ENCODE data around the gene NHSL1.
"Not testable (repeated sequence)": the region's sequence is repeated elsewhere in the genome, so short reads cannot be mapped to it uniquely, and the experiment has no call there.

NHSL1 gene

GRCh38 chr6:138454981-138455706 lies 44.1 kb downstream of the NHSL1 start:
- DNase-seq: no peak

GRCh38 chr6:138451043-138451442 lies 48.3 kb downstream of the NHSL1 start:
- no peak for DNase-seq

DNA sequence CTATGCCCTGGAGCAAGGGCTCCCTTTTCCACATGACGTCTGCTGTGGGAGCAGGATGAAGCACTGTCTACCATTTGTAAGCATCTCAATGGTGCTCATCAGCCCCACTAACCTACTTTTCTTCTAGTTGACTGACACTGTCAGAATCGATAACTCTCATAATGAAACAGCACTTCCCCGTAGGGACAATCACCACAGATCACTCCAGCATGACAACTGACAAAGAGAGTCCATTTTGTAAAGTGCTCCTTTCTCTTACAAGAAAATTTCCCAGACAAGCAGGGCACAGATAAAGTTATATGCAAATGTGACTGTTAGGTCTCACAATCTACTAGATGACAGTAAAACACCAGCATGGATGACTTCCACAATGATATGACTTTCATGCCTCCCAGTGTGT lies 48.8 kb downstream of the NHSL1 start:
- no peak for DNase-seq

DNA sequence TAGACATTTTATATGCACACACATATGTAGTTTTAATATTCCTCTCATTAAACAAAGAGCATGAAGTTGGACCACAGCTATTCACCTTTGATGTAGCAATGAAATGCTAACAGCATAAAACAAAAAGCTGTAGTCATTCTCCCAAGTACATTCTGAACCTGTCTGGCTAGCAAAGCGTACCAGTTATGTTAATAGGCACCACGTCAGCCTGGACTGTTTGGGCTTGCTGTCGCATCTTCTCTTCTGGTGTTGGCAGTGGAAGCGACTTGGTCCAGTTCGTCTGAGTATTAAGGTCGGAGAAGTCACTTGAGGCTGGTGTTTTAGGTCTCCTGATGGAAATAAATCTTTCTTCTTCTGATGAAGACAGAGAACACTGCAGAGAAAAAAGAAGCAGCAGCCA lies 52.5 kb downstream of the NHSL1 start:
- no peak for DNase-seq

DNA sequence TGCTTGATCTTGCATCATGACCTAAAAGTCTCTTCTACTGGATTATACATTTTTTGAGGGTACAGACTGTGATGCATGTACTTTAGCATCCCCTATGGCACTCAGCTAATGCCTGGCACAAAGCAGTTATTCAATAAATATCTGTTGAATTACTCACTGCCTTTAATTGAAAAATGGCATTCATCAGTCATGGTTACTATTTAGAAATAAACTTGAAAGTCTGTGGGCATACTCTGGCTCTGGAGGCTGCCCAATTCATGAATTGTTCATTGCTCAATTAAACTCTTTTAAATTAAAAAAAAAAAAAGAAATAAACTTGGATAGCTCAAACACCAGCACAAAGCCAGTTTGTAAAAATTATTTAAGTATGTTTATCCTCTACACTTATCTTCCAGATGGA lies 55.3 kb downstream of the NHSL1 start:
- no peak for DNase-seq

DNA sequence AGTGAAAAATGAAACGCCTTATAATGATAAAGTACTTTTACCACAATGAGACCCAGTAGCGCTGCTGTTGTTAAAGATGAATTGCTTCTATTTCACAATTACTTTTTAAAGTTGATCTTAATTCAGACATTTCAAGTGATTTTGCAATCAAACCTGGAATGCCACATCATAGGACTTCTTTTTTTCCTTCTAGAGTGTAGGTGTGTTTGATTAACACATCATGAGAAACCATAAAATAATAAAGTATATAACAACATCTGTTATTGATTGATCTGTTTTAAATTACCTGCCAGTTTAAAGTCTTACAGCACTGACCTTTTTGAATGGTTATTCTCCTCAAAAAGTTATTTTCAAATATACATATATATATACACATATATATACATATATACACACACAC lies 56.6 kb downstream of the NHSL1 start:
- no peak for DNase-seq

DNA sequence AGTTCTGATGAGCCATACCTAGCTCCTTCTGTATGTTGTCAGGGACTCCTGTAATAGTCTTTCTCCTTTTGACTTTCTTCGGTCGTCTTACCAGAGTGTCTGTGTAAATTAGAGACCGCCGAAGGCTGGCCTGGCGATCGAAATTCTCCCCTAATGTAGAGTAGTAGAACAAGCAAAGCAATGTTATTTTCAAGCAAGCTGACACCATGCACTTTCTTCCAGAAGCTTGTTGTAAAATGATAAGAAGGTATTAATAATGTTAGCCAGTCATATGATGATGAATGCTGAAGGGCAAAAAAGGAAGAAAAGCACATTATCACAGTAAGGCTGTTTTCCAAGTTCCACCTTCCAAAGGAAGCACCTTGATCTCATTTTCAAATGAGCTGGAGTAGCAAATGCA lies 57.3 kb downstream of the NHSL1 start:
- DNase-seq: no peak

GRCh38 chr6:138440758-138441357 lies 58.4 kb downstream of the NHSL1 start:
- DNase-seq: no peak

- DNase-seq: no peak
Measured at GRCh38 chr6:138440296-138440695, 59.0 kb downstream of the NHSL1 start.

DNA sequence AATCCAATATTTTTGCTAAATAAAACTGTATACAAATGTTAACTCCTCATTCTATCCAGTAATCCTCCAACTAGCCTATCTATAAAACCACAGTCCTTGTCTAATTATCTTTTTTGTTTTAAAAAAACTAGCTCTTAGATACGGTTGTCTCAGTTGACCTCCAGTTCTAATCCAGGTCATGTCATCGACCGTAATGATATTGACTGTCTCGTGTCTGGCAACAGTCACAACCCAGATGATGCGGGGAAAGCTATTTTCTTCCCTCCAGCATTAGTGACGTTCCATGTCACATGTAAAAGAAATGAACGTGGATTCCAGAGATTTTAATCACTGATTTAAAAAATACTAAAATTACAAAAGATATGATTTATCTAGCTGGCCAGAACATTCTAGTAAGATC lies 59.7 kb downstream of the NHSL1 start:
- DNase-seq: no peak

DNA sequence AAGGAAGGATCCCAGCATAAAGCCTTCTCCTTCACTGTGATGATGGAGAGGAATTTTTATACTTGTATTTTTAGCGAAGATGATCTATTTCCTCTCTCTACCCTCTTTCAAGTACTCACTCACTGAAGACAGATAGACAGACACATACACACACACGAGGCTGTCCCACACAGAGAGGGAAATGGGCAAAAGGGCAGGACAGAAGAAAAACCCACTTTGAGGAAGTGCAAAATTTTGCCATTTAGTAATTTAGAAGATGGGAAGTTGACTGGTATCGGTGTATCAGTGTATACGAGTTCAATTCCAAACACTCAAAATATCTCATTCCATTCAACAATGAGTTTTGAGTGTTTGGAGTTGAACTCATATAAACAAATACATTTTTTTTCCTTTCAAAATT lies 64.4 kb downstream of the NHSL1 start:
- no peak for DNase-seq

GRCh38 chr6:138434096-138434495 lies 65.2 kb downstream of the NHSL1 start:
- DNase-seq: no peak

DNA sequence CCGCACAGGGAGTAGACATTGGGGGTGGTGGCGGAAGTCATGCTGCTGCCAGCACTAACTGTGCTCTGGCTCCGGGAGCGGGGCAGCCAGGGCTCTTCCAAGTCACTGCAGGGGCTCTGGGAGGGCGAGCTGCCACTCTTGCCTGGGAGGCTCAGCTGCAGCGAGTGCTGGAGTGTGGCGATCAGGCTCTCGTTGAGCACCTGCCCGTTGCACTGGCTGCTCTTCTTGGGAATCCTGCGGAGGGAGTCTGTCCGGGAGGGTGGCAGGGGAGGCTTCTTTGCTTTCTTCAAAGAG lies 67.3 kb downstream of the NHSL1 start:
- no peak for DNase-seq

DNA sequence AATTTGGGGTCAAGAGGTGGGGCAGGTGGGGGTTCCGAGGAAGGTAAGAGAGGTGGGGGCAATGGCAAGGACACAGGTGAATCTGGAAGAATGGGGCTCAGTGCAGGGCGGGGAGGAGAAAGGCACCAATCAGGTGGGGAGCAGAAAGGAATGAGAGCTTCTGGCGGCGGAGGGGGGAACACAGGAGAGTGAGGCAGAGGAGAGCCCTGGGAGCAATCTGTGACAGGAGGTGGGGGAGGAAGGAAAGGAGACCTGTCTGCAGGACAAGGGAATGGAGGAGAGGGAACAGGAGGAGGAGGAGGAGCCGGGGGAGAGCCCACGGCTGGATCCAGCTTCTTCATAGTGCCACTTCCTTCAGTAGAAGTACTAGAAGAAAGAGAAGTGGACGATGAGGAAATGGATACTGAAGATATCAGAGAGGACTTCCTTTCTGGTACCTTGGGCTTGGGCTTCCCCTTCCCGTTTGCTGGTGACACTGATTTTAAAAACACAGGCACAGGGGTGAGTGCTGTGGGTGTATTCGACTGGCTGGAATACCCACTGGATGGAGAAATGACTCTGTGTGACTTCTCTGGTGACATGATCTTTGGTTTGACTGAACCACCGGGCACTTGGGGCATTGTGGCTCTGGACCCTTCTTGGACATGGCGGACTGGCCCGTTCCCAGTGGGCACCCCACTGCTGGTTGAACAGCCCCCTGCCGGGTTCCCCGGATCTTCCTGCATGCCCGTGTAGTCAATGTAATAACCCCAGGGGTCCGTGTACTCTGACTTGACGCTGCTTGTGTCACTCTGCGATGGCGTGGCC lies 67.8 kb downstream of the NHSL1 start:
- DNase-seq: no peak

DNA sequence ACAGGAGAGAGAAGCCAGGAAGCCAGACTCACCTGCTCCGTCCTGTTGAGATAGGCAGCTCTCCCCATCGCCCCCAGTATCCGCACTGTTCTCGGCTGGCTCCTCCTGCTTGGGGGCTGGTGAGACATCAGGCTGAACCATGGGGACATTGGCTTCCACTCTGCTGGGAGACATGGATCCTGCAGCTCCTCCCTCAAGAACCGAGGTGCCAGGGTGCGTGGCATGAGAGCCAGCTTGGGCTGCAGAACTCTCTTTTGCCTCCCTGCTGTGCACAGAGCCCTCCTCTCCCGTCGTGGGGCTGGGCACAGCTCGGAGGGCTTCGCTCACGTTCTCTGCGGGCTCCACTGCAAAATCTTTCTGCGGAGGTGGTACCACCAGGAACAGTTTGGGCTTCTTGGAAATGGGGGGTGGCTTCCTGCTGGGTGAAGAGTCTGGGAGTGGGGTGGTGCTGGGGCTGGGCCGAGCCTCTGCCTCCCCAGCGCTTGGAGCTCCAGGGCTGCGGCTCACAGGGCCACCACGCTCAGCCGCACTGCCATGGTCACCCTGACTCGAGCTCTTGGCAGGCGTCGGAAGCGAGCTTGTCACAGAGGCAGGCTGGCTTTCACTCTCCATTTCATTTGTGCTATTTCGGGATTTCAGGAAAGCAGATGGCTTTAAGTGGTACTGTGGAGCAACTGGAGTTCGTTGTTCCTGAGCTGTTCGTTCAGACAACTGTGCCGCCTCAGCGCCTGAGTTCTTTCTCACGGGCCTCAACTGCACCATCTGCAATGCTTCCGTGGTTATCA lies 68.7 kb downstream of the NHSL1 start:
- no peak for DNase-seq

GRCh38 chr6:138429761-138430160 lies 69.5 kb downstream of the NHSL1 start:
- DNase-seq: no peak

DNA sequence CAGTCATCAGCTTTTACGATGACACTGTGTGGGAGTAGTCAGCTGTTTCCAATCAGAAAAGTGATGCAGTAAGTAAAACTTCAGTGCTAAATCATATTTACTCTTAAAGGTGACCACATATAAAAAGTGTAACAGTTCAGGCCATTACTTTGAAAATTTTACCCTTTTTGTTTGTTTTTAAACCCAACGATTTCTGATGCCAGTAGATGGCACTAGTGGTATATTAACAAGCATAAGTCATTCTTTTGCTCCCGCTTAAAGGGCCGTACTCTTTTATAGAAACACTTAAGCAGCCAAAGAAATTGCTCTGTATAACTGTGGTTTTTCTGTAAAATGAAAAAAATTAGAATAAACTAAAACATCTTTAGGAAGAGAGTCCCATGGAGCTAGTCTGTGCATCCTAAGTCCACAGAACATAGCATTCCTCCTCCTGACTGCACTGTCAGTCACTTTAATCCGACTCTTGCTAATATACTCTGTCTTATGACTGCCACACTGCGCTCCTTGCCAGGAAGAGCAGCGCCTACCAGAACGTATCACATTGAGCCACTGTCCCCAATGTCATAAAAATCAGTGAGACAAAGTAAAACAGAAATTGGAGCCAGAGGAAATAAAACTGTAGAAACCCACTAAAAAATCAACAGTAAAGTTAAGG lies 70.2 kb downstream of the NHSL1 start:
- DNase-seq: no peak

- no peak for DNase-seq
Measured at GRCh38 chr6:138427701-138428100, 71.6 kb downstream of the NHSL1 start.

- DNase-seq: no peak
Measured at GRCh38 chr6:138426500-138427123, 72.7 kb downstream of the NHSL1 start.

DNA sequence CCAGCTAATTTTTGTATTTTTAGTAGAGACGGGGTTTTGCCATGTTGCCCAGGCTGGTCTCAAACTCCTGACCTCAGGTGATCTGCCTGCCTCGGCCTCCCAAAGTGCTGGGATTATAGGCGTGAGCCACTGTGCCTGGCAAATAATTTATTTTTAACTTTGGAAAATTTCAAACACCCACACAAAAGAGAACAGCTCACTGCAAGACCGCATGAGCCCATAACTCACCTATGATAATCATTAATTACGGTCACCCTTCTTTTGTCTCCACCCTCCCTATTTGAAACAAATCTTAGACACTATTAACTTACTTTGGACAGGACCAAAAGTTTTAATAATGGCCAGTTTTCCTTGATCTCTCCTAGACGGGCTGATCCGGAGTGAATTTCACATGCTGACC lies 74.0 kb downstream of the NHSL1 start:
- DNase-seq: not testable (repeated sequence)

GRCh38 chr6:138424004-138424904 lies 75.0 kb downstream of the NHSL1 start:
- DNase-seq: no peak

All from T1000 (cell line).